Measurements from ENCODE around the gene MAN2A2.

DNA sequence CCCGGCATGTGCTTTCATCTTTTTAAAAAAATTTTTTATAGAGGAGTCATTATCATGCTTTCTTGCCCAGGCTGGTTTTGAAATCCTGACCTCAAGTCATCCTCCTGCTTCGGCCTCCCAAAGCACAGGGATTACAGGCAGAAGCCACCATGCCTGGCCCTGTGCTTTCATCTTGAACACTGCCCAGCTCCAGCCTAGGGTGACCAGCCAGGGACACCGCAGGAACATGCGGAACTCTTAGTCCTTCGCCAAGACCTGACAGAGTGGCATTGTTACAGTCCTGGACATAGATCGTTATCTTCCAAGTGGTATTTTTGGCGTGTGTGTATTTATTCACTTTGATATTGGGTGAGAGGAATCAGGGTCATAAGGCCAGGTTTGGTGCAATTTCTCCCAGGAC, 42.7 kb upstream of the MAN2A2 start:
- TF ChIP-seq, protein P1, sequence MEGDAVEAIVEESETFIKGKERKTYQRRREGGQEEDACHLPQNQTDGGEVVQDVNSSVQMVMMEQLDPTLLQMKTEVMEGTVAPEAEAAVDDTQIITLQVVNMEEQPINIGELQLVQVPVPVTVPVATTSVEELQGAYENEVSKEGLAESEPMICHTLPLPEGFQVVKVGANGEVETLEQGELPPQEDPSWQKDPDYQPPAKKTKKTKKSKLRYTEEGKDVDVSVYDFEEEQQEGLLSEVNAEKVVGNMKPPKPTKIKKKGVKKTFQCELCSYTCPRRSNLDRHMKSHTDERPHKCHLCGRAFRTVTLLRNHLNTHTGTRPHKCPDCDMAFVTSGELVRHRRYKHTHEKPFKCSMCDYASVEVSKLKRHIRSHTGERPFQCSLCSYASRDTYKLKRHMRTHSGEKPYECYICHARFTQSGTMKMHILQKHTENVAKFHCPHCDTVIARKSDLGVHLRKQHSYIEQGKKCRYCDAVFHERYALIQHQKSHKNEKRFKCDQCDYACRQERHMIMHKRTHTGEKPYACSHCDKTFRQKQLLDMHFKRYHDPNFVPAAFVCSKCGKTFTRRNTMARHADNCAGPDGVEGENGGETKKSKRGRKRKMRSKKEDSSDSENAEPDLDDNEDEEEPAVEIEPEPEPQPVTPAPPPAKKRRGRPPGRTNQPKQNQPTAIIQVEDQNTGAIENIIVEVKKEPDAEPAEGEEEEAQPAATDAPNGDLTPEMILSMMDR (conservative IDR thresholded peaks at IDR 0.05; ENCODE audit: low read length), result no peak
- TF ChIP-seq EZH2phosphoT487 (IDR thresholded peaks at IDR 0.05; ENCODE audit: borderline replicate concordance, low read depth, low read length), result no peak

Measured in OCI-LY7 (cell line).